ENCODE results near the gene CFAP52. TPM values are rescaled to one million over a fixed set of nuclear protein-coding genes. Genes with fewer than 3 reads are reported as not detected.

The CFAP52 gene
- total and polyA plus RNA-seq, 4 donors, result 3.8 to 28.8 (median 19.5) TPM

DNA sequence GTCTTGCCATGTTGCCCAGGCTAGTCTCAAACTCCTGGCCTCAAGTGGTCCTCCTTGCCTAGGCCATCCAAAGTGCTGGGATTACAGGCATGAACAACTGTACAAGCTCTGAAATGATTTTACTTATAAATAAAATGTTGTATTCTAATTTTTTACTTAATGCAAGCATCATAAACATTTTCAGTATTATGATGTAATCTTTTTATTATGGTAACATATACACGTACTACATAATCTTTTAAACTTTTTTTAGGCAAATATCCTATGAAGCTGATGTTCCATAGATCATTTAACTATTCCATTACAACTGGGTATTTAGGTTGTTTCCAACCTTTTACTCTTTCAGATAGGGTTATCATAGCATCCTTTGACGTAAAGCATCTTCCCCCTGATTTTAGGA is 35.1 kb downstream of the CFAP52 start:
- DNase-seq (no peak), ATAC-seq (ENCODE audit: insufficient read depth, low FRiP score) (no peak)
- WGBS, 2 donors, result 79 to 89% methylated on average over 2 of the region's 2 CpGs
- Histone ChIP-seq H3K4me3 (no peak overlapping the region), H3K4me1 (ENCODE audit: control insufficient read depth in 5 of 5, insufficient read depth in 5 of 5, low read length in 5 of 5) (no peaks in the 10 kb centered on the region), H3K27ac (ENCODE audit: low read depth in 1 of 2, low read length in 1 of 2) (no peak overlapping the region), H3K9me3 (ENCODE audit: control insufficient read depth in 4 of 4, insufficient read depth in 3 of 4, low read length in 3 of 4) (no peaks in the 10 kb centered on the region), H3K36me3 (ENCODE audit: control insufficient read depth in 4 of 4, insufficient read depth in 4 of 4, low read length in 4 of 4) (no peaks in the 10 kb centered on the region), H3K27me3 (ENCODE audit: control insufficient read depth in 3 of 3, insufficient read depth in 3 of 3, low read length in 2 of 3) (no peaks in the 10 kb centered on the region), H3K9ac (ENCODE audit: insufficient read depth in 1 of 2, low read length in 2 of 2) (no peak overlapping the region)
- TF ChIP-seq, protein P1, sequence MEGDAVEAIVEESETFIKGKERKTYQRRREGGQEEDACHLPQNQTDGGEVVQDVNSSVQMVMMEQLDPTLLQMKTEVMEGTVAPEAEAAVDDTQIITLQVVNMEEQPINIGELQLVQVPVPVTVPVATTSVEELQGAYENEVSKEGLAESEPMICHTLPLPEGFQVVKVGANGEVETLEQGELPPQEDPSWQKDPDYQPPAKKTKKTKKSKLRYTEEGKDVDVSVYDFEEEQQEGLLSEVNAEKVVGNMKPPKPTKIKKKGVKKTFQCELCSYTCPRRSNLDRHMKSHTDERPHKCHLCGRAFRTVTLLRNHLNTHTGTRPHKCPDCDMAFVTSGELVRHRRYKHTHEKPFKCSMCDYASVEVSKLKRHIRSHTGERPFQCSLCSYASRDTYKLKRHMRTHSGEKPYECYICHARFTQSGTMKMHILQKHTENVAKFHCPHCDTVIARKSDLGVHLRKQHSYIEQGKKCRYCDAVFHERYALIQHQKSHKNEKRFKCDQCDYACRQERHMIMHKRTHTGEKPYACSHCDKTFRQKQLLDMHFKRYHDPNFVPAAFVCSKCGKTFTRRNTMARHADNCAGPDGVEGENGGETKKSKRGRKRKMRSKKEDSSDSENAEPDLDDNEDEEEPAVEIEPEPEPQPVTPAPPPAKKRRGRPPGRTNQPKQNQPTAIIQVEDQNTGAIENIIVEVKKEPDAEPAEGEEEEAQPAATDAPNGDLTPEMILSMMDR (IDR thresholded peaks at IDR 0.05; ENCODE audit: control extremely low read depth, extremely low read depth), result no peak

DNA sequence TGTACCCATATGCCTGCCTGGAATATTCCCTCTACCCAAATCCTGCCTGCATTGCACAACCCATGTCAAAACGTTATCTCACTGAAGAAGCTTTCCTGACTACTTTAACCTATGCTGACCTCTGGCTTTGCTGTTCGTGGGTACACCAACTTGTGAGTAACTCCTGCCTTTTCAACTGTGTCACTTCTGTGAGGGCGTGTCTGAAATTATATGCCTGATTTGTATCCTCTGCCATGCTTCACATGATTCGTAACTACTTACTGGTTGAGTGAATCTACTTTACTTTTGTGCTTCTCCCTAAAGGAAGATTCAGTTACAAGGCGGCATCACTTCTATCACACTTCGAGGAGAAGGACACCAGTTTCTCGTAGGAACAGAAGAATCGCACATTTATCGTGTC is 35.6 kb downstream of the CFAP52 start:
- Histone ChIP-seq H3K27me3 (ENCODE audit: control insufficient read depth in 3 of 3, insufficient read depth in 3 of 3, low read length in 2 of 3) (no peaks in the 10 kb centered on the region), H3K27ac (ENCODE audit: low read depth in 1 of 2, low read length in 1 of 2) (no peak overlapping the region), H3K36me3 (ENCODE audit: control insufficient read depth in 4 of 4, insufficient read depth in 4 of 4, low read length in 4 of 4) (no peaks in the 10 kb centered on the region), H3K9ac (ENCODE audit: insufficient read depth in 1 of 2, low read length in 2 of 2) (no peak overlapping the region), H3K4me3 (no peak overlapping the region), H3K9me3 (ENCODE audit: control insufficient read depth in 4 of 4, insufficient read depth in 3 of 4, low read length in 3 of 4) (no peaks in the 10 kb centered on the region), H3K4me1 (ENCODE audit: control insufficient read depth in 5 of 5, insufficient read depth in 5 of 5, low read length in 5 of 5) (no peaks in the 10 kb centered on the region)
- DNase-seq (no peak), ATAC-seq (ENCODE audit: insufficient read depth, low FRiP score) (no peak)
- TF ChIP-seq, protein P1 (IDR thresholded peaks at IDR 0.05; ENCODE audit: control extremely low read depth, extremely low read depth), result no peak
- 75 to 82% methylated on average over 9 of the region's 9 CpGs for WGBS, 2 donors

DNA sequence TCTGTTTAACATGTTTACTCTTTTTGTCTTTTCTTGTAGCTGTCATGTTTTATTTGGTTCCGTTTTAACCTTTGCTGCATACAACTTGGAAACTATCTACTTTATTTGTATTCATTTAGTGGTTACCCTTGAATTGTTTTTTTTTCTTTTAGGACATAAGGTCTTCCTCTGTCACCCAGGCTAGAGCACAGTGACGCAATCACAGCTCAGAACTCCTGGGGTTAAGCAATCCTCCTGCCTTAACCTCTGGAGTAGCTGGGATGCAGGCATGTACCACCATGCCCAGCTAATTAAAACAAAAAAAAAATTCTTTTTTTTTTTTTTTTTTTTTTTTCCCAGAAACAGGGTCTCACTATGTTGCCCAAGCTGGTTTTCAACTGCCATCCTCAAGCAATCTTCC is 39.0 kb downstream of the CFAP52 start:
- no peaks in the 10 kb centered on the region for H3K27me3 ChIP-seq (ENCODE audit: control insufficient read depth in 3 of 3, insufficient read depth in 3 of 3, low read length in 2 of 3)
- DNase-seq, result no peak
- no peaks in the 10 kb centered on the region for H3K9me3 ChIP-seq (ENCODE audit: control insufficient read depth in 4 of 4, insufficient read depth in 3 of 4, low read length in 3 of 4)
- no peaks in the 10 kb centered on the region for H3K36me3 ChIP-seq (ENCODE audit: control insufficient read depth in 4 of 4, insufficient read depth in 4 of 4, low read length in 4 of 4)
- no peaks in the 10 kb centered on the region for H3K4me1 ChIP-seq (ENCODE audit: control insufficient read depth in 5 of 5, insufficient read depth in 5 of 5, low read length in 5 of 5)
- no peak for ATAC-seq (ENCODE audit: insufficient read depth, low FRiP score)
- no peak overlapping the region for H3K27ac ChIP-seq (ENCODE audit: low read depth in 1 of 2, low read length in 1 of 2)
- no peak overlapping the region for H3K4me3 ChIP-seq
- TF ChIP-seq, protein P1 (IDR thresholded peaks at IDR 0.05; ENCODE audit: control extremely low read depth, extremely low read depth), result no peak
- 41 to 45% methylated on average over 2 of the region's 2 CpGs for WGBS, 2 donors
- H3K9ac ChIP-seq (ENCODE audit: insufficient read depth in 1 of 2, low read length in 2 of 2), result no peak overlapping the region

DNA sequence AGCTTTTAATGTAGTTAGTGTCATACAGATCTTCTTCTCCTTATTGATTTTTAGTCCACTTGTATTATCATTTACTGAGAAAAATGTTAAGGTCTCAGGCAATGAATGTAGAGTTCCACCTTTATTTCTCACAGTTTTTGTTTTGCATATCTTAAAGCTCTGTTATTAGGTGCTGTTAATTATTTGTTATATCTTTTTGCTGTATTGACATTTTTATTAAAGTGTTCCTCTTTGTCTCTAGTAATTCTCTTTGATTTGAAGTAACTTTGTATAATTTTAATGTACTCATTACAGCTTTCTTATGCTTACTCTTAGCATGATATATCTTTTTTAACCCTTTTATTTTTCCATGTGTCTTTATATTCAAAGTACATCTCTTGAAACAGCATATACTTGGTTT is 46.5 kb downstream of the CFAP52 start:
- ATAC-seq (ENCODE audit: insufficient read depth, low FRiP score) (no peak), DNase-seq (no peak)
- Histone ChIP-seq H3K27me3 (ENCODE audit: control insufficient read depth in 3 of 3, insufficient read depth in 3 of 3, low read length in 2 of 3) (no peaks in the 10 kb centered on the region), H3K9ac (ENCODE audit: insufficient read depth in 1 of 2, low read length in 2 of 2) (no peak overlapping the region), H3K4me3 (no peak overlapping the region), H3K9me3 (ENCODE audit: control insufficient read depth in 4 of 4, insufficient read depth in 3 of 4, low read length in 3 of 4) (peaks cover 0 to 13% (median 5%) of the 10 kb centered on the region in 4 donors), H3K27ac (ENCODE audit: low read depth in 1 of 2, low read length in 1 of 2) (no peak overlapping the region), H3K36me3 (ENCODE audit: control insufficient read depth in 4 of 4, insufficient read depth in 4 of 4, low read length in 4 of 4) (no peaks in the 10 kb centered on the region), H3K4me1 (ENCODE audit: control insufficient read depth in 5 of 5, insufficient read depth in 5 of 5, low read length in 5 of 5) (no peaks in the 10 kb centered on the region)
- TF ChIP-seq, protein P1 (IDR thresholded peaks at IDR 0.05; ENCODE audit: control extremely low read depth, extremely low read depth), result no peak

All from lung (tissue), 12 donors.